T-helper 2 cell (primary cell): ENCODE results near the gene AQP1.

Source experiments
- DNase-seq, 5 experiments: peaks; one replicate each; pipeline versions ENCODE4 v3.0.0 to v3.0.0-alpha.2; 2012 to 2022

AQP1 gene

GRCh38 chr7:30922596-30922995 is 10.9 kb downstream of the AQP1 start:
- no peak for DNase-seq

DNA sequence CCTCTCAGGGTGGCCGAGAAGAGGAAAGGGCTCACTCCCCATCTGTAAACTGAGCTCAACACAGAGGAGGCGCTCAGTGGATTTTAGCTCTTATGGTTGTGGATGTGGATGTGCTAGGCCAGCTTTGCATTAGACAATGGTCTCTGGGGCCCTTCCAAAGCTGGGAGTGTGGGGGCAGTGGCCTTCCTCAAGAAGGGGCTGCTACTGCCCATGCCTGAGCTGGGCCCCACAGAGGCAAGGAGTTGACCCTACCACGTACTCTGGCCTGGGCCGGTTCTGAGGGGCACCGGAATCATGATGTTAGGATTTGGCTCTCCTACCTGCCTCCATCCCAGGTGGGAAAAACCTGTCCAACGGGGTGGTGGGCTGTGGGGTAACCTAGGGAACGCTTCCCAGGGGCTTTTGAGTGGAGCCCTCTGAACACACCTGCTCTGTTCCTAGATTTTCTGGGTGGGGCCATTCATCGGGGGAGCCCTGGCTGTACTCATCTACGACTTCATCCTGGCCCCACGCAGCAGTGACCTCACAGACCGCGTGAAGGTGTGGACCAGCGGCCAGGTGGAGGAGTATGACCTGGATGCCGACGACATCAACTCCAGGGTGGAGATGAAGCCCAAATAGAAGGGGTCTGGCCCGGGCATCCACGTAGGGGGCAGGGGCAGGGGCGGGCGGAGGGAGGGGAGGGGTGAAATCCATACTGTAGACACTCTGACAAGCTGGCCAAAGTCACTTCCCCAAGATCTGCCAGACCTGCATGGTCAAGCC is 11.5 kb downstream of the AQP1 start:
- no peak for DNase-seq

DNA sequence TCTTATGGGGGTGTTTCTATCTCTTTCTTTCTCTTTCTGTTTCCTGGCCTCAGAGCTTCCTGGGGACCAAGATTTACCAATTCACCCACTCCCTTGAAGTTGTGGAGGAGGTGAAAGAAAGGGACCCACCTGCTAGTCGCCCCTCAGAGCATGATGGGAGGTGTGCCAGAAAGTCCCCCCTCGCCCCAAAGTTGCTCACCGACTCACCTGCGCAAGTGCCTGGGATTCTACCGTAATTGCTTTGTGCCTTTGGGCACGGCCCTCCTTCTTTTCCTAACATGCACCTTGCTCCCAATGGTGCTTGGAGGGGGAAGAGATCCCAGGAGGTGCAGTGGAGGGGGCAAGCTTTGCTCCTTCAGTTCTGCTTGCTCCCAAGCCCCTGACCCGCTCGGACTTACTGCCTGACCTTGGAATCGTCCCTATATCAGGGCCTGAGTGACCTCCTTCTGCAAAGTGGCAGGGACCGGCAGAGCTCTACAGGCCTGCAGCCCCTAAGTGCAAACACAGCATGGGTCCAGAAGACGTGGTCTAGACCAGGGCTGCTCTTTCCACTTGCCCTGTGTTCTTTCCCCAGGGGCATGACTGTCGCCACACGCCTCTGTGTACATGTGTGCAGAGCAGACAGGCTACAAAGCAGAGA is 12.2 kb downstream of the AQP1 start:
- no peak for DNase-seq

DNA sequence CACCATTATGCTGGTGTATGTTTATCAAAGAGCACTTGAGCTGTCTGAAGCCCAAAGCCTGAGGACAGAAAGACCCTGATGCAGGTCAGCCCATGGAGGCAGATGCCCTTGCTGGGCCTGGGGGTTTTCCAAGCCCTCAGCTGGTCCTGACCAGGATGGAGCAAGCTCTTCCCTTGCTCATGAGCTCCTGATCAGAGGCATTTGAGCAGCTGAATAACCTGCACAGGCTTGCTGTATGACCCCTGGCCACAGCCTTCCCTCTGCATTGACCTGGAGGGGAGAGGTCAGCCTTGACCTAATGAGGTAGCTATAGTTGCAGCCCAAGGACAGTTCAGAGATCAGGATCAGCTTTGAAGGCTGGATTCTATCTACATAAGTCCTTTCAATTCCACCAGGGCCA is 13.0 kb downstream of the AQP1 start:
- no peak for DNase-seq

- DNase-seq = no peak
Measured at GRCh38 chr7:30925117-30925516, 13.5 kb downstream of the AQP1 start.

- no peak for DNase-seq
Measured at GRCh38 chr7:30925913-30926312, 14.3 kb downstream of the AQP1 start.

GRCh38 chr7:30926313-30926712 is 14.7 kb downstream of the AQP1 start:
- no peak for DNase-seq

GRCh38 chr7:30927040-30927439 is 15.4 kb downstream of the AQP1 start:
- DNase-seq = no peak

- no peak for DNase-seq
Measured at GRCh38 chr7:30927559-30927958, 15.9 kb downstream of the AQP1 start.

DNA sequence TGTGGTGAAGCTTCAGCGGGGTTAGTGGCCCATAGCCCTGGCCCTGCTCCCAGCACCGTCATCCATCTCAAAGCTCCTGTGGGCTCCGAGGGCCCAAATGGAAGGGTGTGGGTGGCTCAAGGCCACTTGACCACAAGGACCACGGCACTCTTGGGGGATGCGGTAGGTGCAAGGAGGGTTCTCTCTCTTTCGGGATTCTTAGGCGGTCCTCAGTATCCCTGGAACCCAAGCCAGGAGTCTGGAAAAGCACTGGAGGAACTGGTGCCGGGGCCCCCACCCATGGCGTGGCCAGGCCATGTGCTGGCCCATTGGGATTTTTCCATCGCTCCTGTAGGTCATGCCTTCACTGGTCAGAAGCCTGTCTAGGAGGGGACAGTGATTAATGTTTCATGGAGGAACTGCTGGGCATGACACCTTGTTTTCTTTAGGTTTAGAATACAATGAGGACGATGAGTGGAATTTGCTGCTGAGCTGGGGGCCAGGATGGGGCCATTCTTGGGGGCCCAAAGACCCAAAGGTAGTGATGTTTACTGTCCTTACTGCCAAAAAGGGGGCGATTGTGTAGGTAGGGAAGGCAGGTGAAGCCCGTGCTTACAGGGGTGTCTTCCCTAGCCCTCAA is 16.7 kb downstream of the AQP1 start:
- no peak for DNase-seq

- DNase-seq = no peak
Measured at GRCh38 chr7:30929686-30930085, 18.0 kb downstream of the AQP1 start.

DNA sequence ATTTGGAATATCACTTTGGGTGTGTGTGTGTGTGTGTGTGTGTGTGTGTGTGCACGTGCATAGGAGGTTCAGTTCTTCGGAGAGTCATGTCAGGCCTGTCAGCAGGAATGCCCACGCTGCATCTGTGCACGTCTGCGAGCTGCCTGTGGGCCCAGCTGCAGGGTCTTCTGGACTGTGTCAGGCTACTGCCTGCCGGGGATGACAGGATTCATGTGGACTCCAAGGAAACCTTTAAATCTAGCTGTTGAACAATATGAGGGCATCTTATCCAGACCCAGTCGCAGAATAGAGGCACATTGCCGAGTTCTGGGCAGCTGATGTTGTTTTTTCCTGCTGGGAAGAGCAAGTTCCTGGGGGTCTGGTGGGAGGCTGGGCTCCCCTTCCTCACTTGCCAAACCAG is 19.0 kb downstream of the AQP1 start:
- DNase-seq = no peak

- no peak for DNase-seq
Measured at GRCh38 chr7:30931161-30931928, 19.7 kb downstream of the AQP1 start.

DNA sequence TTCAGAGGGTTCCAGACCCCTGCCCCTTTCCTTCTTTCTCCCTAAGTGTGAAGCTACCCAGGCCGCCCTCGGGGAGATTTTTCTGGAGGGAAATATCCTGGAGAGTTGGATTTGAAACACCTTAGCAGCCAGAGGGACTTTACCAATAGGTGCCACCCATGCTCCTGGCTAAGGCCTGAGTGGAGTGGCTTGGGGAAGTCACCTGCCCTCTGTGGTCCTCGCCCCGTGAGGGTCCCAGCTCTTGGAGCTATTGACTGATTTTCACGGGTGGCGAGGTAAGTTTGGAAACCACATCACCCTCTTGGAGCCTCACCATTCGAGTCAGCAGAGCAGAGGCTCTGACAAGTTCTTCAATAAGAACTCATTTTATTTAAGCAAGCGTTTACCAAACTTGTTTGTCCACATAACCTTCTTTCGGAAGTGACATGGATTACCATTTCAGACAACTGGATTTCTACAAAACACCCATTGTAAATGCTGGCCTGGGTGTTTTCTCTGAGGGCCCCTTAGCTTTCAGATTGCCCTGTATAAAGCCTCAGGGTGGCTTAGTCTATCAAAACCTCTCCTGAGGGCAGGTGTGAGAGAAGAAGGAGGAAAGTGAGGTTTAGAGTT is 20.4 kb downstream of the AQP1 start:
- DNase-seq = no peak

DNA sequence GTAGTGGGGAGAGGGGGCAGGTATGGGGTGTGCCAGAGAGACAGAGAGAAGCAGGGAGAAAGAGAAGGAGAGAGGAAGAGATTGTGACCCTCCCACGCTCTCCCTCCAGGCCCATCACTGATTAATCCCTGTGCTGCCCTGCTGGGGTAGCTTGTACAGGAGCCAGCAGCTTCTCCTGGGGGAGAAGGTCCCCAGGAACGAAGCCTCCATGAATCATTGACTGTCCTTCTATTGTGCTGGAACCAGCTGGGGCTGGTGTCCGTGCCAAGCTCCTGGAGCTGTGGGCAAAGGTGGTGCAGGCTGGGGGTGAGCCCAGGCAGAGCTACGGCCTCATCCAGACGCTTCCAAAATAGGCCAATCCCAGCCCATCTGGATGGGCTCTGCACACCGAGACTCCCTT is 20.9 kb downstream of the AQP1 start:
- no peak for DNase-seq

- no peak for DNase-seq
Measured at GRCh38 chr7:30933124-30933974, 21.7 kb downstream of the AQP1 start.

- DNase-seq = no peak
Measured at GRCh38 chr7:30934225-30934624, 22.6 kb downstream of the AQP1 start.

- no peak for DNase-seq
Measured at GRCh38 chr7:30934732-30935568, 23.3 kb downstream of the AQP1 start.

DNA sequence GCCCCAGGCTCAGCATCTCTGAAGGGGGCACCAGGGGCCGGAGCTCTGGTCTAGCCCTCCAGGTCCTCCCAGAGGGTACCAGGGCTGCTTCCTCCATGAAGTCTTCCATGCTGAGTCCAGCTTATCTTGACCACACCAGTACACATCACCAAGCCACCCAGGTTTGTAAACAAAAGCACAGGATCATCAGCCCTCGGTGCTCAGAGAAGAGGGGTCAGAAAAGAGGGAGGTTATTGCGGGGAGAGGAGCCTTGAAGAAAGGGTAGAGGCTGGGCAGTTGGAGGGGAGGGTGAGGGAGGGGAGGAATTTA is 23.9 kb downstream of the AQP1 start:
- DNase-seq = no peak

DNA sequence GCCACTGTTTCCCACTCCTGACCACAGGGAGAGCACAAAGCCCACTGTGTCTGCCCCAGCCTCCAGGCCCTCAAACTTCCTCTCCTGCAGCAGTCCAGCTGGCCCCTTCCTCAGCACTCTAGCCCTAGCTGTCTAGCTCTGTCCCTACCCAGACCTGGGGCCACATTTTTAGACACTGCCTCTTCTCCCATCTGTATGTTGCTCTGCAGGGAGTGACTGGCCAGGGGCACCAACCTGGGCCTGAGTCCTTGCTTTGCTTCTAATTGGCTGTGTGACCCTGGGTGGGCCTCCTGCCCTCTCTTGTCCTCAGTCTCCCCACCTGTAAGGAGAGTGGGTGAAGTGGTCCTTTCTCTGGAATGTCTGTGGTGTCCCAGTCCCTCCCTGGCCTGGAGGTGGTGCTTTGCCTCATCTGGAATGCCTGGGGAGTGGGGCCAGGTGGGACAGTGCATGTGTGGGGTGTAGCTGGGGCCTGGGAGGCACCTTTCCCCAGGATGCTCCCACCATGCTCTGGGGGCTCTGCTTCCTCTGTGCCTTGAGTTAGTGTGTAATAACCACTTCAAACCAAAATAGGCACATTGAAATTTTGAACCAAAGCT is 25.1 kb downstream of the AQP1 start:
- DNase-seq = no peak

DNA sequence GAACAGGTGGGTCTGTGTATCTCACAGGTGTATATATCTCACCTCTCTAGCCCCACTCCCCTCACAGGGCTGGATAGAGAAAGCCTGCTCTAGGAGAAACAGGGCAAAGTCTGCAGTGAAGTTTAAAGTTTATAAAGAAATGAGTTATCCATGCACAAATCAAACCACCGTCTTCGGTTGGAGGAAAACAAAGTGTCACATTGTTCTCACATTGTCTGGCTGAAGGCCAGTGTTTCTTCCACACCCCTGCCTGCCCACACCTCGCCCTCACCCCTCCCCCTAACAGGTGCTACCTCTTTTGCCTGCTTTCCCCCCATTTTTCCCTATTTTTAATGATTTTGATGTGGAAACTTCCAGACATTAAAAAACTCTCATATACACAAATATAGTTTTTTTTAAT is 25.8 kb downstream of the AQP1 start:
- no peak for DNase-seq
